Spleen (tissue), 7 donors: Measurements from ENCODE around the gene C1QC.

Source experiments
- POLR2AphosphoS5 ChIP-seq, 3 donors: sonication (generic); formaldehyde crosslinking; IDR thresholded peaks; one replicate each; pipeline ENCODE4 v1.5.1; 2017; ENCODE audit warnings: antibody characterized with exemption in 3 of 3
- TF ChIP-seq, protein P1 (sequence below), 11 experiments: fragments of 200-600 bp in 7 of 11; fragments of 450-650 bp in 4 of 11; sonication (generic) in 4 of 11; IDR thresholded peaks in 8 of 11; conservative IDR thresholded peaks in 3 of 11; 1 replicate in 7 of 11; 2 replicates in 4 of 11; pipeline versions ENCODE4 v1.4.0 to v1.8.0; 2016 to 2021; ENCODE audit warnings: antibody characterized with exemption in 11 of 11, inconsistent platforms in 4 of 11, mild to moderate bottlenecking in 1 of 11
- donor health status: DM: no; HTN: no; CAD: no; lungs with moderate emphysema.
- donor health status: DM: no; HTN: no; CAD: no.
- donor health status: DM: no; HTN: no; CAD: no.

DNA sequence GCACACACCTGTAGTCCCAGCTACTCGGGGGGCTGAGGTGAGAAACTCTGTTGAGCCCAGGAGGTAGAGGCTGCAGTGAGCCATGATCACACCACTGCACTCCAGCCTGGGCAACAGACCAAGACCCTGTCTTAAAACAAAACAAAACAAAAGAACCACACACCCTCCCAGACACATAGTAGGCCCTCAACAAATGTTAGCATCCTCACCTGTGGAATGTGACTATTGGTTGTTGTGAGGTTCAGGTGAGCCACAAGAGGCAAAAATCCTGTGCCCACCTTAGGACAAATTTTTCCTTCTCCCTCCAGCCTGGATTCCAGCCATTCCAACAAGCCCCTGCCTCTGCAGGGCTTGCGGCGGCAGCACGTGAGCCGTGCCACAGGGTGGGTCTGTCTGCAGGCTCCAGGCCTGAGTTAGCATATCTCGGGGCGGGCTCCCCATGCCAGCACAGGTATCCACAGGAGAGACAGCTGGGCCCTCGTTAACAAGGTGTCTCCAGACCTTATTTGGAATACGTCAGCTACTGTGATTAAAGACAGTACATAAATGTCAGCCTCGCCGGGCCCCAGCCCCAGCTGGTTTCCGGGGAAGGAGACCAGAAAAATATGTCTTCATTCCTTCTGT is 27.0 kb downstream of the C1QC start:
- TF ChIP-seq, protein P1, sequence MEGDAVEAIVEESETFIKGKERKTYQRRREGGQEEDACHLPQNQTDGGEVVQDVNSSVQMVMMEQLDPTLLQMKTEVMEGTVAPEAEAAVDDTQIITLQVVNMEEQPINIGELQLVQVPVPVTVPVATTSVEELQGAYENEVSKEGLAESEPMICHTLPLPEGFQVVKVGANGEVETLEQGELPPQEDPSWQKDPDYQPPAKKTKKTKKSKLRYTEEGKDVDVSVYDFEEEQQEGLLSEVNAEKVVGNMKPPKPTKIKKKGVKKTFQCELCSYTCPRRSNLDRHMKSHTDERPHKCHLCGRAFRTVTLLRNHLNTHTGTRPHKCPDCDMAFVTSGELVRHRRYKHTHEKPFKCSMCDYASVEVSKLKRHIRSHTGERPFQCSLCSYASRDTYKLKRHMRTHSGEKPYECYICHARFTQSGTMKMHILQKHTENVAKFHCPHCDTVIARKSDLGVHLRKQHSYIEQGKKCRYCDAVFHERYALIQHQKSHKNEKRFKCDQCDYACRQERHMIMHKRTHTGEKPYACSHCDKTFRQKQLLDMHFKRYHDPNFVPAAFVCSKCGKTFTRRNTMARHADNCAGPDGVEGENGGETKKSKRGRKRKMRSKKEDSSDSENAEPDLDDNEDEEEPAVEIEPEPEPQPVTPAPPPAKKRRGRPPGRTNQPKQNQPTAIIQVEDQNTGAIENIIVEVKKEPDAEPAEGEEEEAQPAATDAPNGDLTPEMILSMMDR (IDR thresholded peaks at IDR 0.05 in 8 of 11, conservative IDR thresholded peaks at IDR 0.05 in 3 of 11): no peak
- TF ChIP-seq POLR2AphosphoS5 (IDR thresholded peaks at IDR 0.05): no peak
